ENCODE measurements around the gene PCDH9. TPM values are rescaled to one million over a fixed set of nuclear protein-coding genes. Genes with fewer than 3 reads are reported as not detected.

The PCDH9 gene
- total RNA-seq, 1 donor from 2014 or later = 3.7 TPM

DNA sequence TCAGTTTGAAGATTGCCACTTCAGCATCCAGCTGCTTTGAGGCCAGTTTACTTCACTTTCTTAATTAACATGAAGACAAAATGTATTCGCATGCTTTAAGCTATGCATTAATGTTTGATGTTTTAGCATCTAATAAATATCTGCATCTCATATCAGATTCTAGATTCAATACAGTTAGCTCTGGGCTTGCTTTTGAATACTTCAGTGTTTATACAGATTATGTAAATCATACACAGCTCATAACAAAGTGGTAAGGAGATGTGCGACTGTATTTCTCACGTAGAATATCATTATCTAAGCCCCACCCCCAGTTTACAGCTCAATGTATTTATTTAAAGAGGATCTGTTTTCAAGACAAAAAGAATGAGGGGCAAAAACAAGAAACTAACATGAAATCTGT is 770.5 kb downstream of the PCDH9 start:
- Histone ChIP-seq H3K36me3 (no peaks in the 10 kb centered on the region), H3K9me3 (no peaks in the 10 kb centered on the region), H3K4me3 (no peak overlapping the region), H3K27me3 (no peaks in the 10 kb centered on the region), H3K4me1 (no peaks in the 10 kb centered on the region), H3K27ac (no peak overlapping the region)
- intact Hi-C loops (cut with DNase I) = no loop called here
- DNase-seq (ENCODE audit: extremely low spot score in 2 of 2) = no peak
- TF ChIP-seq CTCF (IDR thresholded peaks at IDR 0.05) (no peak), POLR2AphosphoS5 (IDR thresholded peaks at IDR 0.05; ENCODE audit: insufficient read depth in 1 of 2, low read depth in 1 of 2) (no peak), POLR2A (IDR thresholded peaks at IDR 0.05) (no peak)

- H3K36me3 ChIP-seq = no peaks in the 10 kb centered on the region
- intact Hi-C loops (cut with DNase I) = no loop called here
- no peak overlapping the region for H3K27ac ChIP-seq
- H3K9me3 ChIP-seq = no peaks in the 10 kb centered on the region
- TF ChIP-seq CTCF (IDR thresholded peaks at IDR 0.05) (no peak), POLR2AphosphoS5 (IDR thresholded peaks at IDR 0.05; ENCODE audit: insufficient read depth in 1 of 2, low read depth in 1 of 2) (no peak), POLR2A (IDR thresholded peaks at IDR 0.05) (no peak)
- no peaks in the 10 kb centered on the region for H3K27me3 ChIP-seq
- no peak overlapping the region for H3K4me3 ChIP-seq
- DNase-seq (ENCODE audit: extremely low spot score in 2 of 2) = no peak
- H3K4me1 ChIP-seq = no peaks in the 10 kb centered on the region
Measured at GRCh38 chr13:66459143-66459542, 771.0 kb downstream of the PCDH9 start.

- intact Hi-C loops (cut with DNase I) = no loop called here
- TF ChIP-seq POLR2A (IDR thresholded peaks at IDR 0.05) = no peak
- TF ChIP-seq CTCF (IDR thresholded peaks at IDR 0.05) = no peak
- TF ChIP-seq POLR2AphosphoS5 (IDR thresholded peaks at IDR 0.05; ENCODE audit: insufficient read depth in 1 of 2, low read depth in 1 of 2) = no peak
Measured at GRCh38 chr13:66446413-66446812, 783.7 kb downstream of the PCDH9 start.

GRCh38 chr13:66443926-66444325 is 786.2 kb downstream of the PCDH9 start:
- no peaks in the 10 kb centered on the region for H3K9me3 ChIP-seq
- TF ChIP-seq POLR2A (IDR thresholded peaks at IDR 0.05) = no peak
- no peak for TF ChIP-seq CTCF (IDR thresholded peaks at IDR 0.05)
- no peak for TF ChIP-seq POLR2AphosphoS5 (IDR thresholded peaks at IDR 0.05; ENCODE audit: insufficient read depth in 1 of 2, low read depth in 1 of 2)
- no peaks in the 10 kb centered on the region for H3K36me3 ChIP-seq
- no peak overlapping the region for H3K4me3 ChIP-seq
- H3K27me3 ChIP-seq = no peaks in the 10 kb centered on the region
- intact Hi-C loops (cut with DNase I) = no loop called here
- H3K27ac ChIP-seq = no peak overlapping the region
- no peaks in the 10 kb centered on the region for H3K4me1 ChIP-seq
- DNase-seq (ENCODE audit: extremely low spot score in 2 of 2) = no peak

More at GRCh38 chr13:66446413-66446812, 783.7 kb downstream of the PCDH9 start:
- H3K4me1 ChIP-seq = no peaks in the 10 kb centered on the region
- H3K4me3 ChIP-seq = no peak overlapping the region
- H3K27ac ChIP-seq = no peak overlapping the region
- no peaks in the 10 kb centered on the region for H3K36me3 ChIP-seq
- no peaks in the 10 kb centered on the region for H3K27me3 ChIP-seq
- H3K9me3 ChIP-seq = no peaks in the 10 kb centered on the region
- DNase-seq (ENCODE audit: extremely low spot score in 2 of 2) = no peak

GRCh38 chr13:66440938-66441337 is 789.2 kb downstream of the PCDH9 start:
- no peak overlapping the region for H3K27ac ChIP-seq
- no peak overlapping the region for H3K4me3 ChIP-seq
- no peaks in the 10 kb centered on the region for H3K4me1 ChIP-seq
- TF ChIP-seq POLR2AphosphoS5 (IDR thresholded peaks at IDR 0.05; ENCODE audit: insufficient read depth in 1 of 2, low read depth in 1 of 2) (no peak), POLR2A (IDR thresholded peaks at IDR 0.05) (no peak), CTCF (IDR thresholded peaks at IDR 0.05) (no peak)
- H3K27me3 ChIP-seq = no peaks in the 10 kb centered on the region
- H3K36me3 ChIP-seq = no peaks in the 10 kb centered on the region
- no peak for DNase-seq (ENCODE audit: extremely low spot score in 2 of 2)
- intact Hi-C loops (cut with DNase I) = no loop called here
- H3K9me3 ChIP-seq = no peaks in the 10 kb centered on the region
